Measurements from ENCODE around the gene KLC4. TPM values are rescaled to one million over a fixed set of nuclear protein-coding genes. Genes with fewer than 3 reads are reported as not detected.
A peak's percentile ranks its signal among the peaks of the same experiment; 100 is the strongest.

The KLC4 gene
- 10.5 and 13.2 TPM in 2 replicates for total RNA-seq (2014; rRNA removed; shearing (Covaris generic))

DNA sequence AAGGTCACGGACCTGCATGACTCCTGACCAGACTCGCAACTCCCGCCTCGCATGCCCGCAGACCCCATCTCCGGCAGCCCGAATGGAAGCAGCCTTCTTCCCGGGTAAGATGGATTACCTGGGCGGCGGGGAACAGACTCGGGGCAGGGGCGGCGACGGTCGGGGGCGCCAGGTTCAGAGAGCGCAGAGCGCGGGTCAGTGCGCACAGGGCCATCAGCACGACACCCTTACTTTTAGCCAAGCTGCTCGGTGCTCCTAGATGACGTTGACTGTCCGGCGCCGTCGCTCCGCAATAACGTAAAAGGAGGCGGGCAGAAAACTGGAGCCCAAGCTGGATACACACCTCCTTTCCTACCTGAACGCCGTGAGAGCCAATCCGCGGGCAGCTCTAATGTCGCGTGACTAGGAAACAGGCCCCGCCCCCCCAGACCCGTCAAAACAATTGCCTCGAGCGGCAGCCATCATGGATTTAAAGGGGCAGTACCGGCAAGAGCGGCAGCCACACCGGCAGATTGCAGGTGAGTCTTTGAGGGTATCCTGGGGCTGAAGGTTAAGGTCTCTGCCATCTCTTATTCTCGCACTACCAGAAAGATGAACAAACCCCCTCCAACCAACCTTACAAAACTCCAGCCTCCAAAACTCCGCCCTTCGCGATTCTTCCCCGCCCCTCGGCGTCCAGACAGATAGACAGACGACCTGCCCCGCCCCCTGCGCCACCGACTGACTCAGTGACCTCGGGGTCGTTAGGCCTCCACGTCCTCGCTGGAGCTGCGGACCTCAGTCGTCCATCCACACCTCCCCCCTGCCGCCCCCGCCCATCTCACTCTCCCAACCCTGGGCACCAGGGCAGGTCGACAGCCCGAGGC lies at the start of gene KLC4, which contains the start of gene MRPL2:
TSS of gene KLC4 (plus strand) at position 464 of the 866 bp plus-strand sequence. CDS start 1,705 bp downstream, outside the sequence.
TSS of gene MRPL2 (minus strand) at position 267 of the 866 bp plus-strand sequence. CDS start at position 214, 53 bp downstream.
- Histone ChIP-seq H3K27ac (peak within 1 kb of the TSS; percentile 61), H3K4me3 (peak within 1 kb of the TSS; percentile 84), H3K36me3 (no peaks in the 10 kb centered on the region; the same call in 1 of the 2 replicates), H3K9me3 (replicated peaks) (no peaks in the 10 kb centered on the region), H3K4me1 (peaks cover 5% of the 10 kb centered on the region), H3K27me3 (no peaks in the 10 kb centered on the region)
- peak; percentile 98 to 99 for DNase-seq

- no peaks in the 10 kb centered on the region for H3K27me3 ChIP-seq
- peaks cover 5% of the 10 kb centered on the region; the same call in 1 of the 2 replicates for H3K4me1 ChIP-seq
- no peak for DNase-seq
- H3K4me3 ChIP-seq = no peak overlapping the region
- no peaks in the 10 kb centered on the region for H3K9me3 ChIP-seq (replicated peaks)
- peaks cover 25% of the 10 kb centered on the region for H3K36me3 ChIP-seq
- H3K27ac ChIP-seq = no peak overlapping the region
Observed at GRCh38 chr6:43011207-43011606, 48.2 kb upstream of the KLC4 start.

GRCh38 chr6:43012364-43012763 lies 47.1 kb upstream of the KLC4 start:
- Histone ChIP-seq H3K4me3 (peak overlapping the region; percentile 63; the same call in 1 of the 2 replicates), H3K9me3 (replicated peaks) (no peaks in the 10 kb centered on the region), H3K27me3 (no peaks in the 10 kb centered on the region), H3K27ac (no peak overlapping the region), H3K36me3 (peaks cover 24% of the 10 kb centered on the region), H3K4me1 (peaks cover 5% of the 10 kb centered on the region; the same call in 1 of the 2 replicates)
- no peak for DNase-seq

DNA sequence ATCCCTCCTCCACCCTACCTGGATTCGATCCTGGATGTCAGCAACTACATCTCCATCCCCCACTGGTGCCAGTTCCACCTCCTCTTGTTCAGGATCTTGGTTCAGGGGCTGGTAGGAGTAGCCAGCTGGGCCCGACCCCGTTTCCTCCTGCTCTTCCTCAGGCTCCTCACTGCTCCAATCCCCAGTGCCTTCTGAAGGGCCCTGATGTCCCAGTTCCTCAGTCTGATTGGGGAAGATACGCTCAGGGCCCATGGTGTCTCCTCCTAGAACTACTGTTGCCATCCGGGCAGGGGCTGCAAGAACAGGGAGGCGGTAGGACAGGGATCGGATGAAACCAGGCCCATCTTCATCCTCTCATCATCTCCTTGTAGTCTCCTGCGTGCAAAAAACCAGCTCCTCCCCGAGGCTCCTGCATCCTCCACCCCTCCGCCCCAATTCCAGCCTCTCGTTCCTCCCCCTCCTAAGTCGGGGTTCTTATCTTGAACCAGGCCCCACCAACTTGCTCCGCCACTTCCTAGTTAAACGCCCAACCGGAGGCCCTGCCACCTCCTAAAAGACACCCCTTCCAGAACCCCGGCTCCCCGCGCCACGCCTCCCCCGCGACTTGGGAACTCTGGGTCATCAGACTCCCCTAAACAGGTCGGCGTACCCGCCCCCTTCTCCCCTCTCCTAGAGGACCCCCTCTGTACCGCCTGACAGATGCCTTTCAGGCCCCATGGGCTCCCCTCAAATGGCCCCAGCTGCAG lies 46.2 kb upstream of the KLC4 start:
- H3K9me3 ChIP-seq (replicated peaks) = no peaks in the 10 kb centered on the region
- H3K36me3 ChIP-seq = peaks cover 22% of the 10 kb centered on the region
- peaks cover 5% of the 10 kb centered on the region; the same call in 1 of the 2 replicates for H3K4me1 ChIP-seq
- H3K27me3 ChIP-seq = no peaks in the 10 kb centered on the region
- H3K27ac ChIP-seq = peak overlapping the region; percentile 13; the same call in 1 of the 2 replicates
- peak; percentile 16 to 46 for DNase-seq
- peak overlapping the region; percentile 63 for H3K4me3 ChIP-seq

GRCh38 chr6:43013843-43014433 lies 45.5 kb upstream of the KLC4 start, which contains the start of the genes KLHDC3 and MEA1:
KLHDC3 (plus strand) TSS chr6:43014249; CDS start chr6:43017193, 2,944 bp downstream.
MEA1 (minus strand) TSS chr6:43013946; CDS start chr6:43013813, 133 bp downstream.
- Histone ChIP-seq H3K9me3 (replicated peaks) (no peaks in the 10 kb centered on the region), H3K27ac (peak within 1 kb of the TSS; percentile 43), H3K27me3 (no peaks in the 10 kb centered on the region), H3K36me3 (peaks cover 18% of the 10 kb centered on the region), H3K4me3 (peak within 1 kb of the TSS; percentile 63), H3K4me1 (peaks cover 5% of the 10 kb centered on the region; the same call in 1 of the 2 replicates)
- DNase-seq = peak; percentile 100

GRCh38 chr6:43014434-43014909 lies 45.0 kb upstream of the KLC4 start:
- Histone ChIP-seq H3K4me1 (peaks cover 7% of the 10 kb centered on the region; the same call in 1 of the 2 replicates), H3K27me3 (no peaks in the 10 kb centered on the region), H3K36me3 (peaks cover 12% of the 10 kb centered on the region), H3K4me3 (peak overlapping the region; percentile 63), H3K9me3 (replicated peaks) (no peaks in the 10 kb centered on the region), H3K27ac (peak overlapping the region; percentile 43)
- DNase-seq = peak in 1 of 2 experiments; percentile 26

DNA sequence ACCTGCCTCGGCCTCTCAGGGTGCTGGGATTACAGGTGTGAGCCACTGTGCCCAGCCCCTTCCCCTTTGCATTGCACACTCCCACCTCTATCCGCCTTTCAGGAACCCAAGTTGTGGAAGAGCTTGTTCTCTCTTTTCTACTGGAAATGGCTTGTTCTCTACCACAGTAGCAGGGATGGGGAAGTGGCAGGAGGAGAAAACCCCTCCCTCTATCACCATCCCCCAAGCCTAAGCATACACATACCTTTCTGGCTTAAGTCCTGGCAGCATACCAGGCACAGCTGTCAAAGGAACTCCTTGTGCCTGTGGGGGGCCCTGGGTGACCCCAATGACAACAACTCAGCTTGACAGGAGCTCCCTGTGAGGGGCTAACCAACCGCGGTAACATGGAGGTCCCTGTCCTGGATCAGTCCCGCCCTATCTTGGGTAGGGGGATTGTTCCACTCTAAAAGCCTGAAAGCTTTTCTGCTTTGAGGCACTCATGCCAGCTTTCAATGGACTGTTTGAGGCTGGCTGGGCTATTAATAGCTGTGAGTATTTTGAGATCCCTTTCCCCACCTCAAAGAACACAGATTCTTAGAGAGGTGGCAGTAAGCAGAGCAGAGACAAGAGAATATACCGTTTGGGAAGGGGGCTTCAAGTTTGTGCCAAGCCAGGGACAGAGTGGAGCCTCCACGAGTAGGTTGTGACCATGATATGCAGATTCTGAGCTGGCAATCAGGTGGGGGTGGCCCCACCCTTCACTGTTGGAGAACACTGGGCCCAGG lies 43.1 kb upstream of the KLC4 start:
- Histone ChIP-seq H3K27me3 (no peaks in the 10 kb centered on the region), H3K4me3 (no peak overlapping the region), H3K9me3 (replicated peaks) (no peaks in the 10 kb centered on the region), H3K36me3 (peaks cover 5% of the 10 kb centered on the region), H3K27ac (no peak overlapping the region), H3K4me1 (peaks cover 9% of the 10 kb centered on the region; the same call in 1 of the 2 replicates)
- no peak for DNase-seq

DNA sequence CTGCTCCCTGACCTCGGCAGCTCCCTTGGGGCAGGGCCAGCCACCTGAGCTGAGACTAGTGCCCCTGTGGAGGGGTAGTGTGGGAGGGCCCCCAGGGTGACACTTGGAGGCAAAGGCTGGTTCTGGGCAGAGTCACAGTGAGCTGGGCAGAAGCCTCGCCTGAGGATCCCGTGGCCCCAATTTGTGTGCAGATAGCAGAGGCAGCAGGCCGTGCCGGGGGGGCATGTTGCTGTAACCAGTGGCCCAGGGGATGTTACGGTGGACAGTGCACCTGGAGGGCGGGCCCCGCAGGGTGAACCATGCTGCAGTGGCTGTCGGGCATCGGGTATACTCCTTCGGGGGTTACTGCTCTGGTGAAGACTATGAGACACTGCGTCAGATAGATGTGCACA lies 42.5 kb upstream of the KLC4 start:
- Histone ChIP-seq H3K9me3 (replicated peaks) (no peaks in the 10 kb centered on the region), H3K4me1 (peaks cover 9% of the 10 kb centered on the region; the same call in 1 of the 2 replicates), H3K27ac (no peak overlapping the region), H3K36me3 (peaks cover 2% of the 10 kb centered on the region), H3K27me3 (no peaks in the 10 kb centered on the region), H3K4me3 (no peak overlapping the region)
- DNase-seq = no peak

- DNase-seq = peak in 1 of 2 experiments; percentile 49
- Histone ChIP-seq H3K4me3 (no peak overlapping the region), H3K27ac (no peak overlapping the region), H3K9me3 (replicated peaks) (no peaks in the 10 kb centered on the region), H3K36me3 (peaks cover 5% of the 10 kb centered on the region), H3K4me1 (peaks cover 7% of the 10 kb centered on the region; the same call in 1 of the 2 replicates), H3K27me3 (no peaks in the 10 kb centered on the region)
Observed at GRCh38 chr6:43019152-43019551, 40.3 kb upstream of the KLC4 start.

GRCh38 chr6:43020052-43020705 lies 39.3 kb upstream of the KLC4 start:
- Histone ChIP-seq H3K36me3 (peaks cover 15% of the 10 kb centered on the region), H3K4me1 (0 out of 2 replicates have a peak, but pooled peaks cover 4% of the 10 kb centered on the region), H3K9me3 (replicated peaks) (no peaks in the 10 kb centered on the region), H3K27me3 (no peaks in the 10 kb centered on the region), H3K27ac (no peak overlapping the region), H3K4me3 (no peak overlapping the region)
- no peak for DNase-seq

GRCh38 chr6:43020847-43021246 lies 38.6 kb upstream of the KLC4 start:
- H3K9me3 ChIP-seq (replicated peaks) = no peaks in the 10 kb centered on the region
- peak overlapping the region; percentile 79 for H3K27ac ChIP-seq
- no peaks in the 10 kb centered on the region for H3K27me3 ChIP-seq
- H3K4me3 ChIP-seq = peak overlapping the region; percentile 92
- 0 out of 2 replicates have a peak, but pooled peaks cover 4% of the 10 kb centered on the region for H3K4me1 ChIP-seq
- peak; percentile 56 to 64 for DNase-seq
- peaks cover 19% of the 10 kb centered on the region for H3K36me3 ChIP-seq

GRCh38 chr6:43021270-43022047 lies 38.0 kb upstream of the KLC4 start, which contains the start of gene RRP36:
RRP36 (plus strand) TSS chr6:43021623; CDS start chr6:43021655, 32 bp downstream.
- H3K9me3 ChIP-seq (replicated peaks) = no peaks in the 10 kb centered on the region
- H3K27ac ChIP-seq = peak within 1 kb of the TSS; percentile 79
- no peaks in the 10 kb centered on the region for H3K27me3 ChIP-seq
- DNase-seq = peak; percentile 81
- H3K36me3 ChIP-seq = peaks cover 25% of the 10 kb centered on the region
- 0 out of 2 replicates have a peak, but pooled peaks cover 4% of the 10 kb centered on the region for H3K4me1 ChIP-seq
- peak within 1 kb of the TSS; percentile 92 for H3K4me3 ChIP-seq

All from SJCRH30 (cell line).